A673 (cell line): ENCODE measurements around the gene WDR31. TPM values are rescaled to one million over a fixed set of nuclear protein-coding genes. Genes with fewer than 3 reads are reported as not detected.
"Not testable (repeated sequence)": the region's sequence is repeated elsewhere in the genome, so short reads cannot be mapped to it uniquely, and the experiment has no call there.

ENCODE experiments used
- BruUV-seq: library from RNA; stranded (reverse); fragments of 400-500 nt; replicated peaks from 2 replicates; lab custom pipeline; 2021; lab: Mats Ljungman, UMichigan
- CTCF ChIA-PET: fragments of 300-600 bp; sonication (Branson Sonifier 250); formaldehyde crosslinking; loops from one replicate; lab custom pipeline; 2022; ENCODE audit warnings: antibody characterized with exemption; lab: Charles Lee
- POLR2A ChIA-PET: fragments of 300-600 bp; sonication (Branson Sonifier 250); formaldehyde crosslinking; loops from one replicate; lab custom pipeline; 2022; ENCODE audit warnings: antibody characterized with exemption; ENCODE audit not compliant: low non-redundant PET; lab: Charles Lee
- DNase-seq: peaks from one replicate; pipeline ENCODE4 v3.0.0-alpha.2; 2015; ENCODE audit warnings: low spot score
- H3K27ac ChIP-seq: fragments of 200-600 bp; sonication (generic); 2 replicates; pipeline ENCODE4 v1.5.1; 2016; ENCODE audit warnings: mixed run types, low read depth, mild to moderate bottlenecking, mixed read lengths, antibody characterized with exemption, low read length; ENCODE audit not compliant: poor library complexity, severe bottlenecking
- H3K27me3 ChIP-seq: fragments of 200-600 bp; sonication (generic); replicated peaks from 2 replicates; pipeline ENCODE4 v1.6.1; 2017; ENCODE audit warnings: mixed run types, low read depth, mild to moderate bottlenecking, mixed read lengths, antibody characterized with exemption, low read length; ENCODE audit not compliant: insufficient read depth, poor library complexity
- H3K36me3 ChIP-seq: fragments of 200-600 bp; sonication (generic); 2 replicates; pipeline ENCODE4 v1.6.1; 2016; ENCODE audit warnings: mixed run types, mild to moderate bottlenecking, mixed read lengths, antibody characterized with exemption, low read length; ENCODE audit not compliant: insufficient read depth, poor library complexity, severe bottlenecking
- H3K4me1 ChIP-seq: fragments of 200-600 bp; sonication (generic); 2 replicates; pipeline ENCODE4 v1.6.1; 2017; ENCODE audit warnings: mixed run types, mild to moderate bottlenecking, mixed read lengths, antibody characterized with exemption, low read length; ENCODE audit not compliant: insufficient read depth, poor library complexity, severe bottlenecking
- H3K4me3 ChIP-seq: fragments of 200-600 bp; sonication (generic); 2 replicates; pipeline ENCODE4 v1.5.1; 2016; ENCODE audit warnings: low read depth, mixed run types, mild to moderate bottlenecking, mixed read lengths, low read length; ENCODE audit not compliant: poor library complexity, severe bottlenecking
- H3K9me3 ChIP-seq: fragments of 200-600 bp; sonication (generic); 2 replicates; pipeline ENCODE4 v1.6.1; 2016; ENCODE audit warnings: mixed run types, low read depth, mild to moderate bottlenecking, mixed read lengths, antibody characterized with exemption, low read length; ENCODE audit not compliant: poor library complexity, severe bottlenecking
- EZH2 ChIP-seq: fragments of 200-600 bp; sonication (generic); IDR thresholded peaks from 2 replicates; pipeline ENCODE4 v1.6.1; 2017; ENCODE audit warnings: borderline replicate concordance, low read depth, mild to moderate bottlenecking, mixed read lengths, antibody characterized with exemption, low read length; ENCODE audit not compliant: poor library complexity, severe bottlenecking
- intact Hi-C: fragments of 100-400 bp; cut with micrococcal nuclease; formaldehyde crosslinking; loops from one replicate; pipeline ENCODE4 v1.10.0; 2022; ENCODE audit not compliant: unreplicated experiment
- total RNA-seq: library from RNA; stranded (reverse); gene quantifications from 2 replicates; pipeline ENCODE4 v1.2.3, GENCODE V29; 2021
- TF ChIP-seq, protein P1 (sequence below): fragments of 300-800, 200-600 bp; sonication (generic); conservative IDR thresholded peaks from 2 replicates; pipeline ENCODE4 v1.5.1; 2017; ENCODE audit warnings: low read depth, mild to moderate bottlenecking, antibody characterized with exemption, low read length, moderate library complexity, mixed read lengths

The WDR31 gene
- total RNA-seq, 1 experiment from 2014 or later = 1.3 TPM

GRCh38 chr9:113387560-113388230 is 47.6 kb upstream of the WDR31 start:
- no peak overlapping the region for H3K27ac ChIP-seq
- TF ChIP-seq, protein P1, sequence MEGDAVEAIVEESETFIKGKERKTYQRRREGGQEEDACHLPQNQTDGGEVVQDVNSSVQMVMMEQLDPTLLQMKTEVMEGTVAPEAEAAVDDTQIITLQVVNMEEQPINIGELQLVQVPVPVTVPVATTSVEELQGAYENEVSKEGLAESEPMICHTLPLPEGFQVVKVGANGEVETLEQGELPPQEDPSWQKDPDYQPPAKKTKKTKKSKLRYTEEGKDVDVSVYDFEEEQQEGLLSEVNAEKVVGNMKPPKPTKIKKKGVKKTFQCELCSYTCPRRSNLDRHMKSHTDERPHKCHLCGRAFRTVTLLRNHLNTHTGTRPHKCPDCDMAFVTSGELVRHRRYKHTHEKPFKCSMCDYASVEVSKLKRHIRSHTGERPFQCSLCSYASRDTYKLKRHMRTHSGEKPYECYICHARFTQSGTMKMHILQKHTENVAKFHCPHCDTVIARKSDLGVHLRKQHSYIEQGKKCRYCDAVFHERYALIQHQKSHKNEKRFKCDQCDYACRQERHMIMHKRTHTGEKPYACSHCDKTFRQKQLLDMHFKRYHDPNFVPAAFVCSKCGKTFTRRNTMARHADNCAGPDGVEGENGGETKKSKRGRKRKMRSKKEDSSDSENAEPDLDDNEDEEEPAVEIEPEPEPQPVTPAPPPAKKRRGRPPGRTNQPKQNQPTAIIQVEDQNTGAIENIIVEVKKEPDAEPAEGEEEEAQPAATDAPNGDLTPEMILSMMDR = no peak
- H3K9me3 ChIP-seq = no peaks in the 10 kb centered on the region
- no peaks in the 10 kb centered on the region for H3K27me3 ChIP-seq
- BruUV-seq = no TSS peak
- POLR2A ChIA-PET = no interaction called here
- no peak overlapping the region for H3K4me3 ChIP-seq
- no peak for DNase-seq
- H3K36me3 ChIP-seq = peaks cover 4% of the 10 kb centered on the region
- intact Hi-C loops = no loop called here
- CTCF ChIA-PET = no interaction called here
- no peaks in the 10 kb centered on the region for H3K4me1 ChIP-seq

DNA sequence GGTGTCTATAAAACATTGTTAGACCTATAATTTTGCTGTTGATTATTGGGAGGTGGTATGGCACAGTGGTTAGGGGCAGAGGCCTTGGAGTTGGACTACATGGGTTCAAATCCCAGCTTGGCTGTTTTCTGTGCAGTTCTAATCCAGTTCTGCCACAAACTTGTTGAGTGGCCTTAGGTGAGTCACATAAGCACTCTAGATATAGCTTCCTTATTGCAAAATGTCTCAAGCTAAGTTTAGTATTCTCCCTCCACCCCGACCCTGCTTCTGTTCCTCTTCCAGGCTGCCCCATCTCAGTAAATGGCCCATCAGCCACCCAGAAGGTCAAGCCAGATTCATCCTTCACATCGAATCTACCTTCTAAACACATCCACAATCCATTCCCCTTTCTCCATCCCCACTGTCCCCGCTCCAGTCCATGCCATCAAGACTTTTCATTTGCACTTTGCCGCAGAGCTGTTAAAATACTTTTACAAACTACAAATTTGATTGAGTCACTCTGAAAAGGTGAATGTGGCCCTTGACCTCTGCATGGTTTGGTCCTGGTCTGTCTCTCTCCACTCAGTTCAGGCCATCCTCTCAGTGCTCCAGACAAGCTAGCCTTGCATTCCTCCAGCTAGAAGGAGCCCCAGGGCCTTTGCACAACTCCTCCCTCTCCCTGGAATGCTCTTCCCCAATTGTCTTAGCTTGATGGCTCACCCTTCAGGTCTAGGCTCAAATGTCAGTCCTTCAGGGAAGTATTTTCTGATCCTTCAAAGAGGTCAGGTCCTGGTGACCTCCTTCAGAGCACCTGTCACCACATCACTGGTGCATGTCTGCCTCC is 46.7 kb upstream of the WDR31 start:
- H3K4me3 ChIP-seq = no peak overlapping the region
- H3K27me3 ChIP-seq = no peaks in the 10 kb centered on the region
- H3K9me3 ChIP-seq = no peaks in the 10 kb centered on the region
- BruUV-seq = TSS peak; percentile 78
- peaks cover 4% of the 10 kb centered on the region for H3K36me3 ChIP-seq
- no peaks in the 10 kb centered on the region for H3K4me1 ChIP-seq
- intact Hi-C loops = no loop called here
- TF ChIP-seq EZH2 = no peak
- TF ChIP-seq, protein P1 = no peak
- ChIA-PET POLR2A (no interaction called here), CTCF (no interaction called here)
- H3K27ac ChIP-seq = no peak overlapping the region
- no peak for DNase-seq

DNA sequence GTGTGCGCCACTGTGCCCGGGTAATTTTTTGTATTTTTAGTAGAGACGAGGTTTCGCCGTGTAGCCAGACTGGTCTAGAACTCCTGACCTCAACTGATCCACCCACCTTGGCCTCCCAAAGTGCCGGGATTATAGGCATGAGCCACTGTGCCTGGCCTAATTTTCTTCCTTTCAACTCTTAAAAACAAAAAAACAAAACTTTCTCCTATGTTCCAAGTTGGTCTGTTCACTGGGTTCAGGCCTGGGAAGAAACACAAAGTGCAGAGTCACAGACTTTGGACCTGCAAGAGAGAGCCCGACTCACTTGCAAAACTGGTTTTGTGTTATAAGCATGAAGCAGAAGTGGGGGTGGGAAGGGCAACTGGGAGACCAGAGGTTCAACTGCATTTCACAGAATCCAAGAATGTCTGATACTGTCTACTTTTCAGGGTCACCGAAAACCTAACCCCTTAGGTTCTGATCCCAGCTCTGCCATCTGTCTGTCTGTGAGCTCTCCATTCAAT is 41.9 kb upstream of the WDR31 start:
- BruUV-seq = no TSS peak
- Histone ChIP-seq H3K9me3 (no peaks in the 10 kb centered on the region), H3K27me3 (no peaks in the 10 kb centered on the region), H3K4me1 (no peaks in the 10 kb centered on the region), H3K4me3 (no peak overlapping the region), H3K27ac (no peak overlapping the region), H3K36me3 (no peaks in the 10 kb centered on the region)
- TF ChIP-seq EZH2 = no peak
- TF ChIP-seq, protein P1 = no peak
- ChIA-PET POLR2A (no interaction called here), CTCF (no interaction called here)
- intact Hi-C loops = no loop called here
- DNase-seq = no peak

DNA sequence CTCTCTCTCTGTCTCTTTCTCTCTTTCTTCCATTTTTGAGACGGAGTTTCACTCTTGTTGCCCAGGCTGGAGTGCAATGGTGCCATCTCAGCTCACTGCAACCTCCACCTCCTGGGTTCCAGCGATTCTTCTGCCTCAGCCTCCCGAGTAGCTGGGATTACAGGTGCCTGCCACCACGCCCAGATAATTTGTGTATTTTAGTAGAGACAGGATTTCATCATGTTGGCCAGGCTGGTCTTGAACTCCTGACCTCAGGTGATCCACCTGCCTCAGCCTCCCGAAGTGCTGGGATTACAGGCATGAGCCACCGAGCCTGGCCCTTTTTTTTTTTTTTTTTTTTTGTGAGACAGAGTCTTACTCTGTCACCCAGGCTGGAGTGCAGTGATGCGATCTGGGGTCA is 41.4 kb upstream of the WDR31 start:
- H3K36me3 ChIP-seq, H3K9me3 ChIP-seq, H3K4me1 ChIP-seq, H3K27me3 ChIP-seq, BruUV-seq, intact Hi-C loops, H3K27ac ChIP-seq, CTCF ChIA-PET, H3K4me3 ChIP-seq, DNase-seq, POLR2A ChIA-PET: not testable (repeated sequence)
